H9 (cell line): ENCODE data around the gene USP36. TPM values are rescaled to one million over a fixed set of nuclear protein-coding genes. Genes with fewer than 3 reads are reported as not detected.

Source experiments
- DNase-seq: peaks from one replicate; pipeline ENCODE4 v3.0.0-alpha.2; 2017
- H2AFZ ChIP-seq: one replicate; pipeline ENCODE4 v1.6.1; 2013; ENCODE audit warnings: mild to moderate bottlenecking, low read length, control low read depth, moderate library complexity
- H2AK5ac ChIP-seq: 2 replicates; pipeline ENCODE4 v1.6.1; 2013; ENCODE audit warnings: low read length, control low read depth, mixed read lengths; ENCODE audit not compliant: insufficient read length
- H2BK120ac ChIP-seq: one replicate; pipeline ENCODE4 v1.6.1; 2013; ENCODE audit warnings: low read depth, mild to moderate bottlenecking, low read length, control low read depth, inconsistent platforms; ENCODE audit not compliant: poor library complexity, severe bottlenecking
- H2BK12ac ChIP-seq: 2 replicates; pipeline ENCODE4 v1.6.1; 2013; ENCODE audit warnings: low read length, control low read depth, mixed read lengths, low read depth; ENCODE audit not compliant: insufficient read length
- H2BK15ac ChIP-seq: 2 replicates; pipeline ENCODE4 v1.6.1; 2013; ENCODE audit warnings: low read depth, low read length, control low read depth
- H2BK20ac ChIP-seq: one replicate; pipeline ENCODE4 v1.6.1; 2013; ENCODE audit warnings: low read depth, mild to moderate bottlenecking, low read length, control low read depth, inconsistent platforms; ENCODE audit not compliant: poor library complexity, severe bottlenecking
- H2BK5ac ChIP-seq: 2 replicates; pipeline ENCODE4 v1.6.1; 2013; ENCODE audit warnings: low read length, control low read depth, mixed read lengths; ENCODE audit not compliant: insufficient read length
- H3K14ac ChIP-seq: 2 replicates; pipeline ENCODE4 v1.6.1; 2013; ENCODE audit warnings: low read length, control low read depth; ENCODE audit not compliant: insufficient read depth
- H3K18ac ChIP-seq: 2 replicates; pipeline ENCODE4 v1.6.1; 2013; ENCODE audit warnings: low read depth, mild to moderate bottlenecking, mixed read lengths, low read length, control low read depth; ENCODE audit not compliant: insufficient read length
- H3K23ac ChIP-seq: 2 replicates; pipeline ENCODE4 v1.6.1; 2013; ENCODE audit warnings: low read length, control low read depth, mixed read lengths, low read depth; ENCODE audit not compliant: insufficient read length
- H3K23me2 ChIP-seq: 2 replicates; pipeline ENCODE4 v1.6.1; 2013; ENCODE audit warnings: low read depth, mild to moderate bottlenecking, mixed read lengths, low read length, control low read depth; ENCODE audit not compliant: insufficient read length, poor library complexity, severe bottlenecking
- H3K27ac ChIP-seq: 2 replicates; pipeline ENCODE4 v1.5.1; 2013; ENCODE audit warnings: low read length, control low read depth, mixed read lengths, low read depth; ENCODE audit not compliant: insufficient read length
- H3K27me3 ChIP-seq: 2 replicates; pipeline ENCODE4 v1.6.1; 2013; ENCODE audit warnings: low read length, control low read depth, inconsistent platforms; ENCODE audit not compliant: insufficient read depth
- H3K4ac ChIP-seq: 2 replicates; pipeline ENCODE4 v1.6.1; 2013; ENCODE audit warnings: low read depth, mild to moderate bottlenecking, control low read depth, inconsistent platforms, low read length, moderate library complexity
- H3K4me1 ChIP-seq: 2 replicates; pipeline ENCODE4 v1.6.1; 2013; ENCODE audit warnings: low read length, control low read depth, inconsistent platforms; ENCODE audit not compliant: insufficient read depth
- H3K4me2 ChIP-seq: 2 replicates; pipeline ENCODE4 v1.6.1; 2013; ENCODE audit warnings: low read length, control low read depth, mixed read lengths; ENCODE audit not compliant: insufficient read length, insufficient read depth
- H3K56ac ChIP-seq: 2 replicates; pipeline ENCODE4 v1.6.1; 2013; ENCODE audit warnings: low read depth, mild to moderate bottlenecking, mixed read lengths, low read length, control low read depth; ENCODE audit not compliant: insufficient read length
- H3K79me1 ChIP-seq: 2 replicates; pipeline ENCODE4 v1.6.1; 2013; ENCODE audit warnings: low read depth, mild to moderate bottlenecking, moderate library complexity, low read length, control low read depth, inconsistent platforms; ENCODE audit not compliant: insufficient read depth, poor library complexity, severe bottlenecking
- H3K79me2 ChIP-seq: 2 replicates; pipeline ENCODE4 v1.6.1; 2013; ENCODE audit warnings: low read length, control low read depth, inconsistent platforms; ENCODE audit not compliant: insufficient read depth
- H3K9ac ChIP-seq: 2 replicates; pipeline ENCODE4 v1.6.1; 2013; ENCODE audit warnings: low read length, control low read depth, mixed read lengths; ENCODE audit not compliant: insufficient read length; ENCODE audit errors: extremely low read depth
- H3K9me3 ChIP-seq: one replicate; pipeline ENCODE4 v1.6.1; 2013; ENCODE audit warnings: low read depth, low read length, inconsistent platforms; ENCODE audit not compliant: control insufficient read depth
- H3T11ph ChIP-seq: one replicate; pipeline ENCODE4 v1.6.1; 2013; ENCODE audit warnings: mild to moderate bottlenecking, low read length, control low read depth, inconsistent platforms
- H4K20me1 ChIP-seq: one replicate; pipeline ENCODE4 v1.6.1; 2013; ENCODE audit not compliant: control insufficient read depth, insufficient read length, insufficient read depth
- H4K5ac ChIP-seq: 2 replicates; pipeline ENCODE4 v1.6.1; 2013; ENCODE audit warnings: low read depth, mild to moderate bottlenecking, mixed read lengths, low read length, control low read depth; ENCODE audit not compliant: insufficient read length
- H4K8ac ChIP-seq: replicated peaks from 2 replicates; pipeline ENCODE4 v1.6.1; 2013; ENCODE audit warnings: low read length, control low read depth, mixed read lengths, low read depth; ENCODE audit not compliant: insufficient read length
- H4K91ac ChIP-seq: 2 replicates; pipeline ENCODE4 v1.6.1; 2013; ENCODE audit warnings: low read depth, mild to moderate bottlenecking, moderate library complexity, mixed read lengths, low read length, control low read depth; ENCODE audit not compliant: insufficient read length
- H3K27ac Mint-ChIP-seq, 3 experiments: 2 replicates in 2 of 3; 3 replicates in 1 of 3; pipeline ENCODE4 v1.8.0; 2020 to 2021; ENCODE audit warnings: mixed read lengths in 3 of 3, mild to moderate bottlenecking in 1 of 3, moderate library complexity in 1 of 3
- H3K27me3 Mint-ChIP-seq: 2 replicates; pipeline ENCODE4 v1.8.0; 2021; ENCODE audit warnings: low read depth, mild to moderate bottlenecking, moderate library complexity, mixed read lengths
- H3K36me3 Mint-ChIP-seq, 3 experiments: 2 replicates in 2 of 3; 3 replicates in 1 of 3; pipeline ENCODE4 v1.8.0; 2020 to 2021; ENCODE audit warnings: low read depth in 3 of 3, mixed read lengths in 3 of 3; ENCODE audit not compliant: insufficient read depth in 1 of 3
- H3K4me1 Mint-ChIP-seq, 2 experiments: 2 replicates each; pipeline ENCODE4 v1.8.0; 2020; ENCODE audit warnings: mixed read lengths in 2 of 2
- H3K4me3 Mint-ChIP-seq, 2 experiments: 2 replicates in 1 of 2; 3 replicates in 1 of 2; pipeline ENCODE4 v1.8.0; 2020 to 2021; ENCODE audit warnings: mild to moderate bottlenecking in 2 of 2, mixed read lengths in 2 of 2, moderate library complexity in 1 of 2
- H3K9me3 Mint-ChIP-seq, 2 experiments: 2 replicates in 1 of 2; 3 replicates in 1 of 2; pipeline ENCODE4 v1.8.0; 2020; ENCODE audit warnings: mild to moderate bottlenecking in 2 of 2, mixed read lengths in 2 of 2, moderate library complexity in 1 of 2
- WGBS: extraction: QIAGEN DNeasy Blood & Tissue Kit; methylation state at CpG from one replicate; pipeline ENCODE4 v1.1.7; 2013; ENCODE audit warnings: missing lambda C conversion rate, low lambda C conversion rate, mixed read lengths; ENCODE audit not compliant: insufficient read length; ENCODE audit errors: extremely low coverage; 5-methylcytosine and 5-hydroxymethylcytosine counted together
- total RNA-seq: library from RNA; stranded (reverse); gene quantifications from 2 replicates; pipeline ENCODE4 v1.2.1, GENCODE V29; 2021
- TF ChIP-seq, protein P1 (sequence below): fragments of 200-600 bp; sonication (generic); conservative IDR thresholded peaks from 3 replicates; pipeline ENCODE4 v1.8.0; 2021; ENCODE audit warnings: antibody characterized with exemption, mild to moderate bottlenecking

USP36 gene
- total RNA-seq, 1 experiment from 2014 or later: 106 TPM

DNA sequence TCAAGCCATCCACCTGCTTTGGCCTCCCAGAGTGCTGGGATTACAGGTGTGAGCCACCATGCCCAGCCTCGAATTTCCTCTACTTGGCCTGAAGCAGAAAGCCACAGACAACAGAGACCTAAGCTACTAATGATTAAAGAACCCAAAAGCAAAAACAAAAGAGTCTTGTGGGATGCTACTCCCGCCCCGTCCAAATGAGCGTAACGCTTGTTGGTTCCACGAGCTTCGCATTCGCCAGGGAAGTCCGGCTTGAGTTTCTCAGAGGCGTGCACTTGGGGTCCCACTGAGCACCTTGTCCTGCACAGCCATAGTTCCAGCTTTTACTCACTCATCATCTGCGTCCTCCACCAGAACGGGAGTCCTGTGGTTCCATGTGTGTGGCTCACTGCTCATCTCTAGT lies 46.3 kb upstream of the USP36 start:
- Mint-ChIP-seq H3K27me3 (no peaks in the 10 kb centered on the region; the same call in 1 of the 2 replicates), H3K36me3 (no peaks in the 10 kb centered on the region), H3K4me3 (no peak overlapping the region), H3K4me1 (peaks cover 16 to 21% of the 10 kb centered on the region in 2 experiments), H3K9me3 (no peaks in the 10 kb centered on the region), H3K27ac (no peak overlapping the region; a peak in 1 of 7 replicates)
- Histone ChIP-seq H3K56ac (no peak overlapping the region), H4K8ac (no peak overlapping the region), H2AFZ (no peak overlapping the region), H3K23me2 (no peaks in the 10 kb centered on the region), H3K14ac (no peak overlapping the region), H3K79me2 (no peaks in the 10 kb centered on the region), H3K79me1 (no peaks in the 10 kb centered on the region), H2BK15ac (no peak overlapping the region), H3K4me1 (peaks cover 2% of the 10 kb centered on the region; the same call in 1 of the 2 replicates), H3K9ac (no peak overlapping the region), H4K20me1 (no peaks in the 10 kb centered on the region), H3K23ac (no peak overlapping the region), H2BK5ac (no peak overlapping the region), H3T11ph (no peak overlapping the region), H4K5ac (no peak overlapping the region), H2BK12ac (no peak overlapping the region), H3K27me3 (no peaks in the 10 kb centered on the region), H3K9me3 (no peaks in the 10 kb centered on the region), H2BK20ac (no peak overlapping the region), H3K27ac (no peak overlapping the region), H2AK5ac (no peak overlapping the region), H3K4ac (no peak overlapping the region), H2BK120ac (no peak overlapping the region), H3K18ac (no peak overlapping the region), H4K91ac (no peak overlapping the region), H3K4me2 (no peak overlapping the region)
- TF ChIP-seq, protein P1, sequence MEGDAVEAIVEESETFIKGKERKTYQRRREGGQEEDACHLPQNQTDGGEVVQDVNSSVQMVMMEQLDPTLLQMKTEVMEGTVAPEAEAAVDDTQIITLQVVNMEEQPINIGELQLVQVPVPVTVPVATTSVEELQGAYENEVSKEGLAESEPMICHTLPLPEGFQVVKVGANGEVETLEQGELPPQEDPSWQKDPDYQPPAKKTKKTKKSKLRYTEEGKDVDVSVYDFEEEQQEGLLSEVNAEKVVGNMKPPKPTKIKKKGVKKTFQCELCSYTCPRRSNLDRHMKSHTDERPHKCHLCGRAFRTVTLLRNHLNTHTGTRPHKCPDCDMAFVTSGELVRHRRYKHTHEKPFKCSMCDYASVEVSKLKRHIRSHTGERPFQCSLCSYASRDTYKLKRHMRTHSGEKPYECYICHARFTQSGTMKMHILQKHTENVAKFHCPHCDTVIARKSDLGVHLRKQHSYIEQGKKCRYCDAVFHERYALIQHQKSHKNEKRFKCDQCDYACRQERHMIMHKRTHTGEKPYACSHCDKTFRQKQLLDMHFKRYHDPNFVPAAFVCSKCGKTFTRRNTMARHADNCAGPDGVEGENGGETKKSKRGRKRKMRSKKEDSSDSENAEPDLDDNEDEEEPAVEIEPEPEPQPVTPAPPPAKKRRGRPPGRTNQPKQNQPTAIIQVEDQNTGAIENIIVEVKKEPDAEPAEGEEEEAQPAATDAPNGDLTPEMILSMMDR: no peak
- DNase-seq: no peak
- no CpG with 5 or more reads among the region's 12 CpGs for WGBS
